HepG2 (cell line): ENCODE data around the gene SIRT7. TPM values are rescaled to one million over a fixed set of nuclear protein-coding genes. Genes with fewer than 3 reads are reported as not detected.
A peak's percentile ranks its signal among the peaks of the same experiment; 100 is the strongest.

ENCODE experiments used
- CBX5 ChIP-seq: sonication (generic); formaldehyde crosslinking; IDR thresholded peaks from 2 replicates; pipeline ENCODE4 v1.4.0; 2020; ENCODE audit warnings: missing genetic modification reagents, borderline replicate concordance
- CTCF ChIP-seq: sonication (generic); formaldehyde crosslinking; IDR thresholded peaks from 2 replicates; pipeline ENCODE4 v1.5.0; 2020; ENCODE audit warnings: mild to moderate bottlenecking, missing genetic modification reagents, moderate library complexity
- EEA1 ChIP-seq: sonication (generic); formaldehyde crosslinking; IDR thresholded peaks from 2 replicates; pipeline ENCODE4 v1.5.1; 2020; ENCODE audit warnings: mild to moderate bottlenecking, missing genetic modification reagents, borderline replicate concordance
- EP300 ChIP-seq, 3 experiments: sonication (generic) in 1 of 3; formaldehyde crosslinking in 1 of 3; IDR thresholded peaks; 2 replicates each; pipeline versions ENCODE4 v1.5.1 to v1.6.1; 2011 to 2020; ENCODE audit warnings: low read depth in 2 of 3, low read length in 2 of 3, borderline replicate concordance in 1 of 3, improper control_type of control experiment in 1 of 3, mild to moderate bottlenecking in 1 of 3, missing genetic modification reagents in 1 of 3, moderate library complexity in 1 of 3
- FOXO4 ChIP-seq: sonication (generic); formaldehyde crosslinking; conservative IDR thresholded peaks from 2 replicates; pipeline ENCODE4 v1.8.1; 2023; ENCODE audit warnings: missing genetic modification reagents
- HNF1A ChIP-seq, 2 experiments: sonication (generic) in 1 of 2; formaldehyde crosslinking in 1 of 2; IDR thresholded peaks; 2 replicates each; pipeline versions ENCODE4 v1.4.0 to v1.6.1; 2016 to 2020; ENCODE audit warnings: borderline replicate concordance in 1 of 2, low read depth in 1 of 2, mild to moderate bottlenecking in 1 of 2, missing genetic modification reagents in 1 of 2
- HNRNPLL ChIP-seq: fragments of 200-400 bp; formaldehyde crosslinking; IDR thresholded peaks from 2 replicates; pipeline ENCODE4 v1.6.1; 2017; ENCODE audit warnings: mild to moderate bottlenecking, low read depth, low read length; ENCODE audit not compliant: poor library complexity, severe bottlenecking
- KMT2A ChIP-seq: sonication (generic); formaldehyde crosslinking; IDR thresholded peaks from 2 replicates; pipeline ENCODE4 v1.4.0; 2020; ENCODE audit warnings: missing genetic modification reagents
- SRSF1 ChIP-seq: fragments of 200-400 bp; formaldehyde crosslinking; optimal IDR thresholded peaks from 2 replicates; pipeline ENCODE3; 2017; ENCODE audit warnings: mild to moderate bottlenecking, low read depth, low read length, moderate library complexity
- ZNF644 ChIP-seq: IDR thresholded peaks from 2 replicates; pipeline ENCODE4 v1.6.1; 2016; ENCODE audit warnings: low read depth
- polyA plus RNA-seq, 8 experiments: library from polyadenylated mRNA; depleted of rRNA in 3 of 8; stranded (reverse) in 7 of 8; unstranded in 1 of 8; fragments of >200 nt; fragmentation: Illumina TruSeq in 4 of 8; extraction: Trizol in 4 of 8; gene quantifications; 2 replicates each; pipeline versions ENCODE4 v1.2.1 to v1.2.3, GENCODE V29; 2011 to 2016; ENCODE audit warnings: low read depth in 4 of 8, missing spikeins in 1 of 8, mixed read lengths in 1 of 8; ENCODE audit not compliant: insufficient read depth in 1 of 8
- total RNA-seq, 5 experiments: library from RNA; depleted of rRNA; stranded (reverse); fragments of >200 nt; fragmentation: Illumina TruSeq; extraction: Trizol; gene quantifications; 2 replicates each; pipeline ENCODE4 v1.2.3, GENCODE V29; 2016; ENCODE audit warnings: low read depth in 1 of 5
- TF ChIP-seq, protein P1 (sequence below), 2 experiments: sonication (generic) in 1 of 2; formaldehyde crosslinking in 1 of 2; IDR thresholded peaks; 2 replicates each; pipeline versions ENCODE4 v1.6.1 to v1.9.0; 2014 to 2022; ENCODE audit warnings: antibody characterized with exemption in 1 of 2, borderline replicate concordance in 1 of 2, inconsistent platforms in 1 of 2, low read depth in 1 of 2, missing genetic modification reagents in 1 of 2

SIRT7 gene
- total and polyA plus RNA-seq, 2 of the 13 experiments (the other 11 are each of a cell fraction or from before 2014, with no cell fraction given): 8.3 to 24.8 TPM

- TF ChIP-seq HNRNPLL (peak; percentile 59), ZNF644 (no peak), HNF1A (IDR thresholded peaks at IDR 0.05; ENCODE audit: low read depth) (no peak), HNF1A (CRISPR knock-in tag; IDR thresholded peaks at IDR 0.05; ENCODE audit: borderline replicate concordance) (no peak), CTCF (CRISPR knock-in tag) (peak; percentile 39), EEA1 (CRISPR knock-in tag) (no peak), FOXO4 (CRISPR knock-in tag) (no peak), CBX5 (no peak), SRSF1 (no peak), EP300 (IDR thresholded peaks at IDR 0.05; ENCODE audit: low read depth in 2 of 2, low read length in 2 of 2) (peak in 1 of 2 experiments; percentile 16; a peak in 2 of 4 replicates), EP300 (CRISPR knock-in tag; IDR thresholded peaks at IDR 0.05; ENCODE audit: borderline replicate concordance) (no peak), KMT2A (CRISPR knock-in tag) (no peak)
- TF ChIP-seq, protein P1, sequence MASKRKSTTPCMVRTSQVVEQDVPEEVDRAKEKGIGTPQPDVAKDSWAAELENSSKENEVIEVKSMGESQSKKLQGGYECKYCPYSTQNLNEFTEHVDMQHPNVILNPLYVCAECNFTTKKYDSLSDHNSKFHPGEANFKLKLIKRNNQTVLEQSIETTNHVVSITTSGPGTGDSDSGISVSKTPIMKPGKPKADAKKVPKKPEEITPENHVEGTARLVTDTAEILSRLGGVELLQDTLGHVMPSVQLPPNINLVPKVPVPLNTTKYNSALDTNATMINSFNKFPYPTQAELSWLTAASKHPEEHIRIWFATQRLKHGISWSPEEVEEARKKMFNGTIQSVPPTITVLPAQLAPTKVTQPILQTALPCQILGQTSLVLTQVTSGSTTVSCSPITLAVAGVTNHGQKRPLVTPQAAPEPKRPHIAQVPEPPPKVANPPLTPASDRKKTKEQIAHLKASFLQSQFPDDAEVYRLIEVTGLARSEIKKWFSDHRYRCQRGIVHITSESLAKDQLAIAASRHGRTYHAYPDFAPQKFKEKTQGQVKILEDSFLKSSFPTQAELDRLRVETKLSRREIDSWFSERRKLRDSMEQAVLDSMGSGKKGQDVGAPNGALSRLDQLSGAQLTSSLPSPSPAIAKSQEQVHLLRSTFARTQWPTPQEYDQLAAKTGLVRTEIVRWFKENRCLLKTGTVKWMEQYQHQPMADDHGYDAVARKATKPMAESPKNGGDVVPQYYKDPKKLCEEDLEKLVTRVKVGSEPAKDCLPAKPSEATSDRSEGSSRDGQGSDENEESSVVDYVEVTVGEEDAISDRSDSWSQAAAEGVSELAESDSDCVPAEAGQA (IDR thresholded peaks at IDR 0.05; ENCODE audit: low read depth): no peak
- TF ChIP-seq, protein P1 (CRISPR knock-in tag; IDR thresholded peaks at IDR 0.05; ENCODE audit: borderline replicate concordance): no peak
- TF ChIP-seq, all 625 proteins: peak for 25
These were observed 43.1 kb upstream of the SIRT7 start, which contains the start of gene NOTUM (continued) for GRCh38 chr17:81961087-81961511.
